ENCODE measurements around the gene CDC42SE2.

GRCh38 chr5:131389869-131390265 lies 126.0 kb downstream of the CDC42SE2 start:
- TF ChIP-seq CTCF (conservative IDR thresholded peaks at IDR 0.05) (no peak), EZH2 (IDR thresholded peaks at IDR 0.05; ENCODE audit: low read depth) (no peak)

All from PC-9 (cell line).